Measurements from ENCODE around the gene USP31. TPM values are rescaled to one million over a fixed set of nuclear protein-coding genes. Genes with fewer than 3 reads are reported as not detected.

The USP31 gene
- total RNA-seq, 1 donor from 2014 or later, result 7.7 TPM

- intact Hi-C loops (cut with micrococcal nuclease), result no loop called here
Observed at GRCh38 chr16:23132775-23133463, 16.3 kb downstream of the USP31 start.

- intact Hi-C loops (cut with micrococcal nuclease), result no loop called here
Observed at GRCh38 chr16:23131931-23132621, 17.2 kb downstream of the USP31 start.

- intact Hi-C loops (cut with micrococcal nuclease), result no loop called here
Observed at GRCh38 chr16:23131436-23131835, 17.8 kb downstream of the USP31 start.

GRCh38 chr16:23131036-23131435 lies 18.2 kb downstream of the USP31 start:
- intact Hi-C loops (cut with micrococcal nuclease), result no loop called here

GRCh38 chr16:23129686-23130085 lies 19.6 kb downstream of the USP31 start:
- intact Hi-C loops (cut with micrococcal nuclease), result no loop called here

GRCh38 chr16:23128056-23128455 lies 21.2 kb downstream of the USP31 start:
- intact Hi-C loops (cut with micrococcal nuclease), result no loop called here

- intact Hi-C loops (cut with micrococcal nuclease), result no loop called here
Observed at GRCh38 chr16:23125277-23125676, 24.0 kb downstream of the USP31 start.

GRCh38 chr16:23124315-23124714 lies 24.9 kb downstream of the USP31 start:
- intact Hi-C loops (cut with micrococcal nuclease), result no loop called here

GRCh38 chr16:23122144-23122543 lies 27.1 kb downstream of the USP31 start:
- intact Hi-C loops (cut with micrococcal nuclease), result no loop called here

- intact Hi-C loops (cut with micrococcal nuclease), result no loop called here
Observed at GRCh38 chr16:23121024-23121423, 28.2 kb downstream of the USP31 start.

GRCh38 chr16:23120562-23120961 lies 28.7 kb downstream of the USP31 start:
- intact Hi-C loops (cut with micrococcal nuclease), result no loop called here

- intact Hi-C loops (cut with micrococcal nuclease), result no loop called here
Observed at GRCh38 chr16:23119570-23119969, 29.7 kb downstream of the USP31 start.

- intact Hi-C loops (cut with micrococcal nuclease), result no loop called here
Observed at GRCh38 chr16:23114131-23114904, 34.9 kb downstream of the USP31 start.

GRCh38 chr16:23113185-23113584 lies 36.1 kb downstream of the USP31 start:
- intact Hi-C loops (cut with micrococcal nuclease), result no loop called here

- intact Hi-C loops (cut with micrococcal nuclease), result no loop called here
Observed at GRCh38 chr16:23110257-23110899, 38.9 kb downstream of the USP31 start.

GRCh38 chr16:23107936-23108335 lies 41.3 kb downstream of the USP31 start:
- intact Hi-C loops (cut with micrococcal nuclease), result no loop called here

- intact Hi-C loops (cut with micrococcal nuclease), result no loop called here
Observed at GRCh38 chr16:23107117-23107516, 42.1 kb downstream of the USP31 start.

- intact Hi-C loops (cut with micrococcal nuclease), result no loop called here
Observed at GRCh38 chr16:23105309-23105708, 43.9 kb downstream of the USP31 start.

- intact Hi-C loops (cut with micrococcal nuclease), result no loop called here
Observed at GRCh38 chr16:23104032-23104955, 45.0 kb downstream of the USP31 start.

GRCh38 chr16:23103603-23104002 lies 45.6 kb downstream of the USP31 start:
- intact Hi-C loops (cut with micrococcal nuclease), result no loop called here

Measured in T-helper 2 cell treated with Interferon-gamma antibody and Interleukin-4, amounts not matched to agents 100 ng/mL and 5 ng/mL, for 36 hours (primary cell).